ENCODE results near the gene TMEM178B. TPM values are rescaled to one million over a fixed set of nuclear protein-coding genes. Genes with fewer than 3 reads are reported as not detected.

TMEM178B gene
- polyA plus RNA-seq, 1 donor from 2014 or later, result 40.7 TPM

GRCh38 chr7:141442781-141443180 lies 368.9 kb downstream of the TMEM178B start:
- Histone ChIP-seq H3K4me3 (ENCODE audit: low read length) (no peak overlapping the region), H3K27me3 (ENCODE audit: insufficient read depth, low read depth, low read length) (no peaks in the 10 kb centered on the region), H3K9me2 (ENCODE audit: insufficient read depth, low read length) (no peaks in the 10 kb centered on the region), H3K4me2 (ENCODE audit: low read length) (no peak overlapping the region), H3F3A (ENCODE audit: insufficient read depth, low read length, poor library complexity, severe bottlenecking) (no peaks in the 10 kb centered on the region), H3K9me3 (ENCODE audit: low read length) (no peaks in the 10 kb centered on the region), H3K9ac (ENCODE audit: low read length) (no peak overlapping the region), H3K79me2 (replicated peaks; ENCODE audit: insufficient read depth, low read length) (no peaks in the 10 kb centered on the region), H4K20me1 (ENCODE audit: insufficient read depth) (no peaks in the 10 kb centered on the region), H2AFZ (ENCODE audit: low read depth, low read length) (no peak overlapping the region), H3K36me3 (ENCODE audit: insufficient read depth, low read length) (no peaks in the 10 kb centered on the region), H3K27ac (ENCODE audit: low read length) (no peak overlapping the region)
- no peak for TF ChIP-seq CTCF (IDR thresholded peaks at IDR 0.05; ENCODE audit: poor library complexity, severe bottlenecking)
- TF ChIP-seq EZH2 (IDR thresholded peaks at IDR 0.05; ENCODE audit: borderline replicate concordance, insufficient read depth, low read length, poor library complexity, severe bottlenecking), result no peak
- TF ChIP-seq MXI1 (conservative IDR thresholded peaks at IDR 0.05; ENCODE audit: poor library complexity, severe bottlenecking), result no peak
- no peak for TF ChIP-seq TAF1 (IDR thresholded peaks at IDR 0.05; ENCODE audit: low read depth)
- TF ChIP-seq RAD21 (conservative IDR thresholded peaks at IDR 0.05), result no peak
- no peak for TF ChIP-seq REST (IDR thresholded peaks at IDR 0.05; ENCODE audit: borderline replicate concordance)
- no peak for TF ChIP-seq SMC3 (conservative IDR thresholded peaks at IDR 0.05; ENCODE audit: poor library complexity)
- no peak for TF ChIP-seq EP300 (conservative IDR thresholded peaks at IDR 0.05; ENCODE audit: poor library complexity, severe bottlenecking)
- no peak for TF ChIP-seq POLR2AphosphoS5 (IDR thresholded peaks at IDR 0.05)

GRCh38 chr7:141444961-141445360 lies 371.1 kb downstream of the TMEM178B start:
- H3K9me3 ChIP-seq (ENCODE audit: low read length), result no peaks in the 10 kb centered on the region
- H3K9ac ChIP-seq (ENCODE audit: low read length), result no peak overlapping the region
- H4K20me1 ChIP-seq (ENCODE audit: insufficient read depth), result no peaks in the 10 kb centered on the region
- H3K79me2 ChIP-seq (replicated peaks; ENCODE audit: insufficient read depth, low read length), result no peaks in the 10 kb centered on the region
- no peaks in the 10 kb centered on the region for H3K27me3 ChIP-seq (ENCODE audit: insufficient read depth, low read depth, low read length)
- H3F3A ChIP-seq (ENCODE audit: insufficient read depth, low read length, poor library complexity, severe bottlenecking), result no peaks in the 10 kb centered on the region
- TF ChIP-seq RAD21 (conservative IDR thresholded peaks at IDR 0.05) (no peak), TAF1 (IDR thresholded peaks at IDR 0.05; ENCODE audit: low read depth) (no peak), MXI1 (conservative IDR thresholded peaks at IDR 0.05; ENCODE audit: poor library complexity, severe bottlenecking) (no peak), CTCF (IDR thresholded peaks at IDR 0.05; ENCODE audit: poor library complexity, severe bottlenecking) (no peak), EZH2 (IDR thresholded peaks at IDR 0.05; ENCODE audit: borderline replicate concordance, insufficient read depth, low read length, poor library complexity, severe bottlenecking) (no peak), POLR2AphosphoS5 (IDR thresholded peaks at IDR 0.05) (no peak), REST (IDR thresholded peaks at IDR 0.05; ENCODE audit: borderline replicate concordance) (no peak), EP300 (conservative IDR thresholded peaks at IDR 0.05; ENCODE audit: poor library complexity, severe bottlenecking) (no peak), SMC3 (conservative IDR thresholded peaks at IDR 0.05; ENCODE audit: poor library complexity) (no peak)
- H3K4me2 ChIP-seq (ENCODE audit: low read length), result no peak overlapping the region
- no peak overlapping the region for H3K27ac ChIP-seq (ENCODE audit: low read length)
- H3K4me3 ChIP-seq (ENCODE audit: low read length), result no peak overlapping the region
- no peak overlapping the region for H2AFZ ChIP-seq (ENCODE audit: low read depth, low read length)
- H3K36me3 ChIP-seq (ENCODE audit: insufficient read depth, low read length), result no peaks in the 10 kb centered on the region
- no peaks in the 10 kb centered on the region for H3K9me2 ChIP-seq (ENCODE audit: insufficient read depth, low read length)

Measured in neural cell (in vitro differentiated cells).